HCT116 (cell line): ENCODE measurements around the gene CHKA. TPM values are rescaled to one million over a fixed set of nuclear protein-coding genes. Genes with fewer than 3 reads are reported as not detected.
A peak's percentile ranks its signal among the peaks of the same experiment; 100 is the strongest.

Experiments used
- ATAC-seq: fragments of 200-7000 bp; cut with Tn5 transposase; 2 replicates; pipeline ENCODE4 v1.9.1; 2020; ENCODE audit warnings: mild to moderate bottlenecking, moderate library complexity
- BruUV-seq: library from RNA; stranded (reverse); fragments of 400-500 nt; replicated peaks from 2 replicates; lab custom pipeline; 2021; lab: Mats Ljungman, UMichigan
- CTCF ChIA-PET: fragments of 300-600 bp; sonication (Branson Sonifier 250); formaldehyde crosslinking; loops from one replicate; lab custom pipeline; 2021; ENCODE audit warnings: antibody characterized with exemption; lab: Charles Lee
- POLR2A ChIA-PET: fragments of 300-600, 350-600 bp; sonication (Branson Sonifier 250); formaldehyde crosslinking; loops from one replicate; lab custom pipeline; 2021; ENCODE audit warnings: antibody characterized with exemption; lab: Charles Lee
- RAD21 ChIA-PET, 2 experiments: fragments of 300-600 bp; sonication (Branson Sonifier 250); formaldehyde crosslinking; loops; one replicate each; lab custom pipeline; 2023; ENCODE audit warnings: low total read pairs in 2 of 2; ENCODE audit not compliant: uncharacterized antibody in 2 of 2, unreplicated experiment in 2 of 2, low non-redundant PET in 1 of 2; lab: Charles Lee
- DNase-seq: peaks from one replicate; pipeline ENCODE4 v3.0.0-alpha.2; 2010; ENCODE audit warnings: low read depth, low spot score
- H2AFZ ChIP-seq: fragments of 200-600 bp; shearing (Covaris generic), sonication (generic); 2 replicates; pipeline ENCODE4 v1.6.1; 2017; ENCODE audit warnings: low read depth, mixed run types, mixed read lengths, antibody characterized with exemption, low read length; ENCODE audit not compliant: poor library complexity, severe bottlenecking
- H3K27ac ChIP-seq: 2 replicates; pipeline ENCODE4 v1.5.1; 2012; ENCODE audit warnings: low read depth, low read length
- H3K27me3 ChIP-seq: fragments of 200-600 bp; sonication (generic); 2 replicates; pipeline ENCODE4 v1.6.1; 2016; ENCODE audit warnings: mixed run types, low read length, mixed read lengths; ENCODE audit not compliant: insufficient read depth
- H3K36me3 ChIP-seq, 2 experiments: fragments of 200-500 bp in 1 of 2; fragments of 200-600 bp in 1 of 2; sonication (Bioruptor generic) in 1 of 2; sonication (generic) in 1 of 2; 2 replicates each; pipeline versions ENCODE4 v1.5.1 to v1.6.1; 2014 to 2016; ENCODE audit warnings: low read length in 2 of 2, inconsistent platforms in 1 of 2, mixed read lengths in 1 of 2, mixed run types in 1 of 2; ENCODE audit not compliant: insufficient read depth in 2 of 2, control insufficient read depth in 1 of 2
- H3K4me1 ChIP-seq, 2 experiments: fragments of 200-600 bp in 1 of 2; sonication (generic) in 1 of 2; 2 replicates each; pipeline versions ENCODE4 v1.5.1 to v1.6.1; 2012 to 2017; ENCODE audit warnings: low read length in 2 of 2, inconsistent platforms in 1 of 2, mild to moderate bottlenecking in 1 of 2, mixed read lengths in 1 of 2, mixed run types in 1 of 2, moderate library complexity in 1 of 2; ENCODE audit not compliant: insufficient read depth in 2 of 2, control insufficient read depth in 1 of 2
- H3K4me2 ChIP-seq: fragments of 200-600 bp; sonication (generic); 2 replicates; pipeline ENCODE4 v1.6.1; 2017; ENCODE audit warnings: mixed run types, low read length, mixed read lengths
- H3K4me3 ChIP-seq, 2 experiments: fragments of 200-600 bp in 1 of 2; sonication (generic) in 1 of 2; replicated peaks in 1 of 2; 2 replicates each; pipeline ENCODE4 v1.5.1; 2011 to 2016; ENCODE audit warnings: low read length in 2 of 2, control low read depth in 1 of 2, low read depth in 1 of 2, mild to moderate bottlenecking in 1 of 2, mixed read lengths in 1 of 2, mixed run types in 1 of 2
- H3K79me2 ChIP-seq: fragments of 200-600 bp; sonication (generic); 2 replicates; pipeline ENCODE4 v1.6.1; 2017; ENCODE audit warnings: mild to moderate bottlenecking, mixed run types, low read length, moderate library complexity, mixed read lengths; ENCODE audit not compliant: insufficient read depth
- H3K9ac ChIP-seq: fragments of 200-600 bp; sonication (generic); 2 replicates; pipeline ENCODE4 v1.6.1; 2016; ENCODE audit warnings: low read length, mixed read lengths
- H3K9me2 ChIP-seq: fragments of 200-600 bp; sonication (generic), shearing (Covaris generic); 2 replicates; pipeline ENCODE4 v1.6.1; 2017; ENCODE audit warnings: mixed run types, mild to moderate bottlenecking, moderate library complexity; ENCODE audit not compliant: insufficient read depth
- H3K9me3 ChIP-seq, 2 experiments: fragments of 200-500 bp in 1 of 2; fragments of 200-600 bp in 1 of 2; sonication (Bioruptor generic) in 1 of 2; sonication (generic) in 1 of 2; 2 replicates each; pipeline ENCODE4 v1.6.1; 2014 to 2017; ENCODE audit warnings: low read length in 2 of 2, mixed read lengths in 2 of 2, inconsistent platforms in 1 of 2, low read depth in 1 of 2, mild to moderate bottlenecking in 1 of 2, mixed run types in 1 of 2, moderate library complexity in 1 of 2; ENCODE audit not compliant: control insufficient read depth in 1 of 2, insufficient read depth in 1 of 2
- H4K20me1 ChIP-seq: fragments of 200-600 bp; sonication (generic), shearing (Covaris generic); 2 replicates; pipeline ENCODE4 v1.6.1; 2017; ENCODE audit warnings: mixed run types, mild to moderate bottlenecking, moderate library complexity; ENCODE audit not compliant: insufficient read depth
- CBX3 ChIP-seq: IDR thresholded peaks from 2 replicates; pipeline ENCODE4 v1.6.1; 2012; ENCODE audit warnings: low read depth
- CEBPB ChIP-seq: IDR thresholded peaks from 2 replicates; pipeline ENCODE4 v1.6.1; 2012; ENCODE audit warnings: low read depth
- EZH2phosphoT487 ChIP-seq: fragments of 200-600 bp; IDR thresholded peaks from 2 replicates; pipeline ENCODE4 v1.6.1; 2018; ENCODE audit warnings: antibody characterized with exemption, borderline replicate concordance
- SP1 ChIP-seq: IDR thresholded peaks from 2 replicates; pipeline ENCODE4 v1.6.1; 2012; ENCODE audit warnings: low read depth
- SRF ChIP-seq: IDR thresholded peaks from 2 replicates; pipeline ENCODE4 v1.6.1; 2012; ENCODE audit warnings: low read depth
- ZNF274 ChIP-seq: fragments of 200-500 bp; sonication (Bioruptor generic); IDR thresholded peaks from 2 replicates; pipeline ENCODE4 v1.6.1; 2014; ENCODE audit warnings: mild to moderate bottlenecking, low read depth, low read length, inconsistent platforms
- intact Hi-C: fragments of 100-400 bp; cut with micrococcal nuclease; formaldehyde crosslinking; loops from 2 replicates; pipeline ENCODE4 v1.10.0; 2022
- total RNA-seq: library from RNA; stranded (reverse); gene quantifications from one replicate; pipeline ENCODE4 v1.2.1, GENCODE V29; 2021; ENCODE audit not compliant: unreplicated experiment
- TF ChIP-seq, protein P1 (sequence below), 3 experiments: fragments of 200-600 bp in 1 of 3; sonication (generic) in 1 of 3; IDR thresholded peaks in 2 of 3; conservative IDR thresholded peaks in 1 of 3; 2 replicates each; pipeline ENCODE4 v1.5.1; 2012 to 2017; ENCODE audit warnings: low read depth in 2 of 3, low read length in 2 of 3, antibody characterized with exemption in 1 of 3, borderline replicate concordance in 1 of 3, control low read depth in 1 of 3, mild to moderate bottlenecking in 1 of 3, mixed read lengths in 1 of 3, mixed run types in 1 of 3, moderate library complexity in 1 of 3; ENCODE audit not compliant: insufficient read depth in 1 of 3
- TF ChIP-seq, protein P2 (sequence below): IDR thresholded peaks from 2 replicates; pipeline ENCODE4 v1.6.1; 2012
- TF ChIP-seq, protein P3 (sequence below): IDR thresholded peaks from 2 replicates; pipeline ENCODE4 v1.6.1; 2012; ENCODE audit warnings: low read depth

The CHKA gene
- total RNA-seq, 1 experiment from 2014 or later = 33.1 TPM

DNA sequence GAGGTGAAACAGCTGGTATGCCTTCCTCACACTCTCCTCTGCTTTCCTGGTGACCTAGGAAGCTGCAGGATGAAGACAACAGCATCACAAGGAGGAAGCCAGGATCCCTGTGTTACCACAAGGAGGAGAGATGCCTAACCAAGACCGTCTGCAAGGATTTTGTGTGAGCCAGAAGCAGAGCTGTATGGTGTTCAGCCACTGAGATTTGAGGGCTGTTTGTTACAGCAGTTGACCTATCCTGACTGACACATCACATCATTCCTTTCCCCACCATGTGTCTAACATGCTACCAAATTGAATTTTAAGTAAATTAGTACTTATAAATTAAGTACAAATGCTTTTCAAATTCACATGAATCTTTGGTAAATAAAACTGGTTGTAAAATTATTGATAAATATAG is 8.9 kb upstream of the CHKA start:
- CTCF ChIA-PET = interaction anchor here (0.5 kb wide), 1 partner anchor 1756 kb away, joined by 4 read pairs; no protein-coding TSS in a partner anchor
- Histone ChIP-seq H3K9me2 (no peaks in the 10 kb centered on the region), H3K9me3 (peaks cover 0 to 11% of the 10 kb centered on the region in 2 experiments; a peak in 1 of 4 replicates), H4K20me1 (no peaks in the 10 kb centered on the region), H3K4me1 (peaks cover 36 to 49% of the 10 kb centered on the region in 2 experiments), H3K4me2 (no peak overlapping the region), H3K27me3 (no peaks in the 10 kb centered on the region), H3K9ac (no peak overlapping the region), H3K27ac (no peak overlapping the region), H2AFZ (no peak overlapping the region), H3K4me3 (no peak overlapping the region), H3K36me3 (no peaks in the 10 kb centered on the region), H3K79me2 (no peaks in the 10 kb centered on the region)
- RAD21 ChIA-PET = no interaction called here
- intact Hi-C loops = no loop called here
- DNase-seq (no peak), ATAC-seq (no peak)
- BruUV-seq = no TSS peak
- POLR2A ChIA-PET = no interaction called here
- TF ChIP-seq, protein P1, sequence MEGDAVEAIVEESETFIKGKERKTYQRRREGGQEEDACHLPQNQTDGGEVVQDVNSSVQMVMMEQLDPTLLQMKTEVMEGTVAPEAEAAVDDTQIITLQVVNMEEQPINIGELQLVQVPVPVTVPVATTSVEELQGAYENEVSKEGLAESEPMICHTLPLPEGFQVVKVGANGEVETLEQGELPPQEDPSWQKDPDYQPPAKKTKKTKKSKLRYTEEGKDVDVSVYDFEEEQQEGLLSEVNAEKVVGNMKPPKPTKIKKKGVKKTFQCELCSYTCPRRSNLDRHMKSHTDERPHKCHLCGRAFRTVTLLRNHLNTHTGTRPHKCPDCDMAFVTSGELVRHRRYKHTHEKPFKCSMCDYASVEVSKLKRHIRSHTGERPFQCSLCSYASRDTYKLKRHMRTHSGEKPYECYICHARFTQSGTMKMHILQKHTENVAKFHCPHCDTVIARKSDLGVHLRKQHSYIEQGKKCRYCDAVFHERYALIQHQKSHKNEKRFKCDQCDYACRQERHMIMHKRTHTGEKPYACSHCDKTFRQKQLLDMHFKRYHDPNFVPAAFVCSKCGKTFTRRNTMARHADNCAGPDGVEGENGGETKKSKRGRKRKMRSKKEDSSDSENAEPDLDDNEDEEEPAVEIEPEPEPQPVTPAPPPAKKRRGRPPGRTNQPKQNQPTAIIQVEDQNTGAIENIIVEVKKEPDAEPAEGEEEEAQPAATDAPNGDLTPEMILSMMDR (IDR thresholded peaks at IDR 0.05 in 2 of 3, conservative IDR thresholded peaks at IDR 0.05 in 1 of 3; ENCODE audit: borderline replicate concordance in 1 of 3, insufficient read depth in 1 of 3, low read depth in 2 of 3, low read length in 2 of 3) = no peak
- TF ChIP-seq EZH2phosphoT487 (no peak), ZNF274 (no peak), SP1 (no peak)

DNA sequence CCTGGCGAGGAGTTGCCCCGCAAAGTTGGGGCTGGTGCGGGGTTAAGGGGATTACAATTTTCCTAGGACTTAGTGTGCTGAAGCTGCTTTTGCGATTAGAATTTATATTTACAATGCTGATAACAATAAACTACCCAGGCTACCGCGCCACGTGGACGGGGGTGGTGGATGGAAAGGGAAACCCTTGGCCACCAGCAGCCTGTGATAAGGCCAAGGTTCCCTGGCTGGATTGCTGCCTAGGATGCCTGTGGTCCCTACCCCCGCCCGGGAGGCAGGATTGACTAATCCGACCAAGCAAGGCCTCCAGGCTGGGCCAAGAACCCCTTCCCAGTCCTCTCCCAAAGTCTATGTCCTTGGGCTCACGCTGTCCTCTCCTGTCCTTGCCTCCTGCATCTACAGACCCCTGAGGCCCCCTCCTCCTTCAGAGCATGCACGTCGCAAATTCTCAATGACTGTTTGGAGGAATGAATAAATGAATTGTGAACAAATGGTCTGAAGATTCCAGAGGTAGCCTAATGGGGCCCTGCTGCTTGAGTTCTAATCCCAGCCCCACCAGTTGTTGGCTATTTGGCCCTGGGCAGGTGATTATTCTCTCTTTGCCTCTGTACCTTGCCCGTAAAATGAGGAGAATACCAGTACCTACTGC is 7.6 kb upstream of the CHKA start:
- Histone ChIP-seq H3K9ac (peak overlapping the region; percentile 15; the same call in 1 of the 2 replicates), H3K9me3 (peaks cover 0 to 10% of the 10 kb centered on the region in 2 experiments; a peak in 1 of 4 replicates), H2AFZ (peak overlapping the region; percentile 67), H3K4me2 (peak overlapping the region; percentile 68), H3K4me1 (peaks cover 48 to 63% of the 10 kb centered on the region in 2 experiments), H3K27me3 (no peaks in the 10 kb centered on the region), H3K9me2 (no peaks in the 10 kb centered on the region), H3K27ac (peak overlapping the region; percentile 46; the same call in 1 of the 2 replicates), H4K20me1 (no peaks in the 10 kb centered on the region), H3K79me2 (no peaks in the 10 kb centered on the region), H3K36me3 (no peaks in the 10 kb centered on the region), H3K4me3 (peak overlapping the region; percentile 15 to 33; a peak in 3 of 4 replicates)
- BruUV-seq = no TSS peak
- ChIA-PET POLR2A (interaction anchor here (0.9 to 1.0 kb wide), 2 partner anchors 10 to 18 kb away, joined by 3 read pairs; no protein-coding TSS in a partner anchor), CTCF (no interaction called here), RAD21 (no interaction called here)
- DNase-seq = no peak
- ATAC-seq = peak; percentile 7; the same call in 1 of the 2 replicates
- TF ChIP-seq, protein P2, sequence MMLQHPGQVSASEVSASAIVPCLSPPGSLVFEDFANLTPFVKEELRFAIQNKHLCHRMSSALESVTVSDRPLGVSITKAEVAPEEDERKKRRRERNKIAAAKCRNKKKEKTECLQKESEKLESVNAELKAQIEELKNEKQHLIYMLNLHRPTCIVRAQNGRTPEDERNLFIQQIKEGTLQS = no peak
- TF ChIP-seq, protein P3, sequence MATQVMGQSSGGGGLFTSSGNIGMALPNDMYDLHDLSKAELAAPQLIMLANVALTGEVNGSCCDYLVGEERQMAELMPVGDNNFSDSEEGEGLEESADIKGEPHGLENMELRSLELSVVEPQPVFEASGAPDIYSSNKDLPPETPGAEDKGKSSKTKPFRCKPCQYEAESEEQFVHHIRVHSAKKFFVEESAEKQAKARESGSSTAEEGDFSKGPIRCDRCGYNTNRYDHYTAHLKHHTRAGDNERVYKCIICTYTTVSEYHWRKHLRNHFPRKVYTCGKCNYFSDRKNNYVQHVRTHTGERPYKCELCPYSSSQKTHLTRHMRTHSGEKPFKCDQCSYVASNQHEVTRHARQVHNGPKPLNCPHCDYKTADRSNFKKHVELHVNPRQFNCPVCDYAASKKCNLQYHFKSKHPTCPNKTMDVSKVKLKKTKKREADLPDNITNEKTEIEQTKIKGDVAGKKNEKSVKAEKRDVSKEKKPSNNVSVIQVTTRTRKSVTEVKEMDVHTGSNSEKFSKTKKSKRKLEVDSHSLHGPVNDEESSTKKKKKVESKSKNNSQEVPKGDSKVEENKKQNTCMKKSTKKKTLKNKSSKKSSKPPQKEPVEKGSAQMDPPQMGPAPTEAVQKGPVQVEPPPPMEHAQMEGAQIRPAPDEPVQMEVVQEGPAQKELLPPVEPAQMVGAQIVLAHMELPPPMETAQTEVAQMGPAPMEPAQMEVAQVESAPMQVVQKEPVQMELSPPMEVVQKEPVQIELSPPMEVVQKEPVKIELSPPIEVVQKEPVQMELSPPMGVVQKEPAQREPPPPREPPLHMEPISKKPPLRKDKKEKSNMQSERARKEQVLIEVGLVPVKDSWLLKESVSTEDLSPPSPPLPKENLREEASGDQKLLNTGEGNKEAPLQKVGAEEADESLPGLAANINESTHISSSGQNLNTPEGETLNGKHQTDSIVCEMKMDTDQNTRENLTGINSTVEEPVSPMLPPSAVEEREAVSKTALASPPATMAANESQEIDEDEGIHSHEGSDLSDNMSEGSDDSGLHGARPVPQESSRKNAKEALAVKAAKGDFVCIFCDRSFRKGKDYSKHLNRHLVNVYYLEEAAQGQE = no peak
- no peak for TF ChIP-seq CEBPB
- TF ChIP-seq SRF = no peak
- no peak for TF ChIP-seq CBX3
- intact Hi-C loops = loop anchor here (10.0 kb wide), 1 partner anchor 94 kb away; the partner anchor contains the start of genes NDUFS8 and TCIRG1
